Panc1 (cell line): ENCODE data around the gene SSX1.
"Not testable (repeated sequence)": the region's sequence is repeated elsewhere in the genome, so short reads cannot be mapped to it uniquely, and the experiment has no call there.

Source experiments
- CTCF ChIP-seq: fragments of 450-650 bp; IDR thresholded peaks from 2 replicates; pipeline ENCODE4 v1.5.1; 2017; ENCODE audit warnings: mild to moderate bottlenecking
- POLR2AphosphoS5 ChIP-seq: IDR thresholded peaks from 2 replicates; pipeline ENCODE4 v1.6.1; 2012; ENCODE audit warnings: mild to moderate bottlenecking, low read depth, low read length, moderate library complexity
- SIN3A ChIP-seq: IDR thresholded peaks from 2 replicates; pipeline ENCODE4 v1.6.1; 2012; ENCODE audit warnings: low read depth, mild to moderate bottlenecking, low read length, moderate library complexity, borderline replicate concordance; ENCODE audit not compliant: insufficient read depth

DNA sequence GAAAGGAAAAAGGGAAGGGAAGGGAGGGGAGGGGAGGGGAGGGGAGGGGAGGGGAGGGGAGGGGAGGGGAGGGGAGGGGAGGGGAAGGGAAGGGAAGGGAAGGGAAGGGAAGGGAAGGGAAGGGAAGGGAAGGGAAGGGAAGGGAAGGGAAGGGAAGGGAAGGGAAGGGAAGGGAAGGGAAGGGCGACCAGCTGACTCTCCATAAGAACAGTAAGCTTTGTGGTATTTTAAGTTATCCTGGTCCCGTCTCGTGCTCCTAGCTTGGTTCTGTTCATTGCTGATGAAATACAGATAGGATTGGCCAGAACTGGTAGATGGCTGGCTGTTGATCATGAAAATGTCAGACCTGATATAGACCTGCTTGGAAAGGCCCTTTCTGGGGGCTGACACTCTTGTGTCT, 25.5 kb downstream of the SSX1 start:
- TF ChIP-seq CTCF, POLR2AphosphoS5, SIN3A: not testable (repeated sequence)
